Subcutaneous adipose tissue (tissue), 4 donors: ENCODE measurements around the gene ISLR. TPM values are rescaled to one million over a fixed set of nuclear protein-coding genes. Genes with fewer than 3 reads are reported as not detected.

ENCODE experiments used
- CTCF ChIP-seq: fragments of 450-650 bp; IDR thresholded peaks from one replicate; pipeline ENCODE4 v1.5.1; 2016; ENCODE audit warnings: low read depth, mild to moderate bottlenecking, control low read depth, antibody characterized with exemption, moderate library complexity
- total RNA-seq, 4 donors: library from RNA; depleted of rRNA; stranded (reverse); fragments of >200 nt; gene quantifications; one replicate each; pipeline ENCODE4 v1.1.0, GENCODE V29; 2016

Gene ISLR
- total RNA-seq, 4 donors from 2014 or later = 52.0 to 89.6 (median 63.8) TPM

DNA sequence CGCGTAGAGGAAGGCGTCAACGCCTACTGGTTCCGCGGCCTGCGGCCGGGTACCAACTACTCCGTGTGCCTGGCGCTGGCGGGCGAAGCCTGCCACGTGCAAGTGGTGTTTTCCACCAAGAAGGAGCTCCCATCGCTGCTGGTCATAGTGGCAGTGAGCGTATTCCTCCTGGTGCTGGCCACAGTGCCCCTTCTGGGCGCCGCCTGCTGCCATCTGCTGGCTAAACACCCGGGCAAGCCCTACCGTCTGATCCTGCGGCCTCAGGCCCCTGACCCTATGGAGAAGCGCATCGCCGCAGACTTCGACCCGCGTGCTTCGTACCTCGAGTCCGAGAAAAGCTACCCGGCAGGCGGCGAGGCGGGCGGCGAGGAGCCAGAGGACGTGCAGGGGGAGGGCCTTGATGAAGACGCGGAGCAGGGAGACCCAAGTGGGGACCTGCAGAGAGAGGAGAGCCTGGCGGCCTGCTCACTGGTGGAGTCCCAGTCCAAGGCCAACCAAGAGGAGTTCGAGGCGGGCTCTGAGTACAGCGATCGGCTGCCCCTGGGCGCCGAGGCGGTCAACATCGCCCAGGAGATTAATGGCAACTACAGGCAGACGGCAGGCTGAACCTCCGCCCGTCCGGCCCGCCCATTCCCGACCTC lies 39.0 kb upstream of the ISLR start:
- no peak for TF ChIP-seq CTCF

DNA sequence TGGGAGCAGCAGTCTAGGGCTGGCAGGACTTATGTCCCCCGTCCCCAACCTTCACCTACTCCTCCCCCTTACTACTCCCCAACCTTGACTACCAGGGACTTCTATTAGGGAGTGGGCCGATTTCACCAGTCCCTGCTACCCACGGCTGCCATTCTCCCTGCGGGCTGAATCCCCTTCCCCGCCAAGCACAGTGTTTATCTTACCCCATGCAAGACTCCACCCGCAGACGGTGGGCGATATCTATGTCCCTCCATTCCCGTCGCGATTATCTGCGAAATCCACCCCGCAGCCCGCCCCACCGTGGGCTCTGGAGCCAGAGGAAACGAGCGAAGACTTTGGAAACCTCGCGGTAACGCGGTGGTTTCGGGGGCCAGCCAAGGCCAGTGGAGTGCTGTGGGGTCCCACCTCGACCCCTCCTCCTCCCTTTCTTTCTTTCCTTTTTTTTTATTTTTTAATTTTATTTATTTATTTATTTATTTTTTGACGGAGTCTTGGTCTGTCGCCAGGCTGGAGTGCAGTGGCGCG lies 38.4 kb upstream of the ISLR start:
- no peak for TF ChIP-seq CTCF

GRCh38 chr15:74136540-74136813 lies 37.0 kb upstream of the ISLR start:
- TF ChIP-seq CTCF = no peak

DNA sequence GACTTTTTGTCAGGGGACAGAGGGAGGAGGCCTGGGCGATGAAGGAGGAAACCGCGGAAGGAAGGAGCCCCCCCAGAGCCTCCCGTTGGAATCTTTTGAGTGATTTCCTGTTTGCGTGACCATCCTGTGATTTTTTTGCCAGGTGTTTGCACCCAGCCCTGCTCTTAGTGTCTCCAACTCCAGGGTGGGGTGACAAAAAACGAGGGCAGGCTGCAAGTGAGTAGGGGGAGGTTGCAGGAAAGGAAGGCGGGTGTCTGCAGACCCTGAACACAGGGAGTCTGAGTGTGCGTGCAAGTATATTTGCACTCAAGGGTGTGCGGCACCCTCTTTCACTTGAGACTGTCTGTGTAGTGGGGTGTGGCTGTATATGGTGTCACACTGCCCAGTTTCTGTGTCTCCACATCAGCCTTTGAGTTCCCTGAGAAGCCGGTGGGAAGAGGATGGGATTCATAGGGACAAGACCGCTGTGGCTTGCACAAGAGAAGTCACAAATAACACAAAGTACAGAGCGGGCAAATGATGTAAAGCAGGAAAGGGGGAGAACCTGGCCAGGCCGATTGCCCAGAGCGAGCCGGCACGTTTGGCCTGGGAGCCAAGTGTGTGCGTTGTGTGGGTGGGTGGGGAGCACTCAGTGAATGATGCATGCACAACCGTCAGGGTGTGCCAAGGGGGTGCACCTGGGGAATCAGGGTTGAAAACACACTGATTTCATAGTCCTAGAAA lies 36.5 kb upstream of the ISLR start:
- TF ChIP-seq CTCF = no peak

DNA sequence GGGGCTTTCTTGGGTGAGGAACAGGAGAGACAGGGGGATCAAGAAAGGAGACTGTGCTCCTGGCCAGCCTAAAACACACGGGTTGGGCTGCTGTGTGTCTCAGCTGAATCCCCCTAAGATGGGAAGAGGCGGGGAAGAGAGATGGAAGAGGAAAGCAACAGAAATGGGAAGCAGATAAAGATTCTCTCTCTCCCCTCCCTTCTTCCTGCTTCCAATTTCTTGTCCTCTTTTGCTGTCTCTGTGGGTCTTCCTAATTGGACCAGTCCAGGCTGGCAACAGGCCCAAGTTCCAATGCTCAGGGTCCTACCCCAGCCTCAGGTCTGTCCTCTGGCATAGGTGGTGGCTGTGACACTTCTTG lies 36.0 kb upstream of the ISLR start:
- no peak for TF ChIP-seq CTCF

DNA sequence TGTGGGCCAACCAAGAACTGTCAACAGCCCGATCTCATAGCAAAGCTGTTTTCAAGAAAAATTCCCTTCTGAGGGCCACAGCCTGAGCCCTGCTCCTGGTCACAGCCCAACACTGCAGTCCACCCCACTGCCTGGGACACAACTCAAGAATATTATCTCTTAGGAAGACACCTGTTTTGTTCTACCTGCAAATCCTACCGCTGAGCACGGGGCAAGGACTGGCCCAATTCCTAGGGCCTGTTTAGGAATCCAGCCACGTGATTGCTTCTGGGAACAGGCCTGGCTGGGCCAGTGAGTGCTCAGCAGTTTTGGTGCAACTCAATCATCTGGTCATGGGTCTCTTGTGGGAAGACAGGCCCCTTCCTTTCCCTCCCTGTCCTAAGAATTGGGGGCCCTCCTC lies 34.9 kb upstream of the ISLR start:
- TF ChIP-seq CTCF = no peak

GRCh38 chr15:74141591-74141990 lies 31.9 kb upstream of the ISLR start:
- no peak for TF ChIP-seq CTCF
